GM23338 (cell line): ENCODE data around the gene CTRB1. TPM values are rescaled to one million over a fixed set of nuclear protein-coding genes. Genes with fewer than 3 reads are reported as not detected.
A peak's percentile ranks its signal among the peaks of the same experiment; 100 is the strongest.

Experiments
- ATAC-seq: fragments of 200-7000 bp; cut with Tn5 transposase; 3 replicates; pipeline ENCODE4 v1.9.1; 2020
- DNase-seq: peaks from one replicate; pipeline ENCODE4 v3.0.0-alpha.2; 2015; ENCODE audit warnings: low spot score
- H2AFZ ChIP-seq: fragments of 200-600 bp; sonication (generic); 2 replicates; pipeline ENCODE4 v1.8.0; 2016; ENCODE audit warnings: antibody characterized with exemption, mild to moderate bottlenecking, moderate library complexity
- H3F3A ChIP-seq: fragments of 200-600 bp; sonication (generic); replicated peaks from 2 replicates; pipeline ENCODE4 v1.8.0; 2017; ENCODE audit warnings: antibody characterized with exemption, mixed run types, low read depth
- H3K27ac ChIP-seq: fragments of 200-600 bp; sonication (generic); 2 replicates; pipeline ENCODE4 v1.6.1; 2016; ENCODE audit warnings: low read depth
- H3K27me3 ChIP-seq: fragments of 200-600 bp; sonication (generic); 2 replicates; pipeline ENCODE4 v1.8.0; 2016; ENCODE audit warnings: mild to moderate bottlenecking, mixed run types, moderate library complexity; ENCODE audit not compliant: insufficient read depth
- H3K36me3 ChIP-seq: fragments of 200-600 bp; sonication (generic); 2 replicates; pipeline ENCODE4 v1.8.0; 2016; ENCODE audit warnings: mild to moderate bottlenecking; ENCODE audit not compliant: insufficient read depth
- H3K4me1 ChIP-seq: fragments of 200-600 bp; sonication (generic); 2 replicates; pipeline ENCODE4 v1.8.0; 2016; ENCODE audit warnings: mild to moderate bottlenecking, moderate library complexity; ENCODE audit not compliant: insufficient read depth
- H3K4me2 ChIP-seq: fragments of 200-600 bp; sonication (generic); 2 replicates; pipeline ENCODE4 v1.7.1; 2017; ENCODE audit warnings: mixed run types
- H3K4me3 ChIP-seq: fragments of 200-600 bp; sonication (generic); 2 replicates; pipeline ENCODE4 v1.6.1; 2016; ENCODE audit warnings: mixed run types
- H3K79me2 ChIP-seq: fragments of 200-600 bp; sonication (generic); replicated peaks from 2 replicates; pipeline ENCODE4 v1.8.0; 2017; ENCODE audit warnings: mild to moderate bottlenecking; ENCODE audit not compliant: insufficient read depth
- H3K9me2 ChIP-seq: fragments of 200-600 bp; sonication (generic); 2 replicates; pipeline ENCODE4 v1.8.0; 2017; ENCODE audit not compliant: insufficient read depth
- H4K20me1 ChIP-seq: fragments of 200-600 bp; sonication (generic); replicated peaks from 2 replicates; pipeline ENCODE4 v1.8.0; 2017; ENCODE audit warnings: mild to moderate bottlenecking; ENCODE audit not compliant: insufficient read depth
- H3K27ac Mint-ChIP-seq: 2 replicates; pipeline ENCODE4 v1.8.0; 2020; ENCODE audit warnings: inconsistent platforms, mild to moderate bottlenecking, moderate library complexity, mixed read lengths
- H3K27me3 Mint-ChIP-seq: 3 replicates; pipeline ENCODE4 v1.8.0; 2022; ENCODE audit warnings: low read depth, mild to moderate bottlenecking, moderate library complexity, mixed read lengths, inconsistent platforms; ENCODE audit not compliant: insufficient read depth, poor library complexity
- H3K36me3 Mint-ChIP-seq: 3 replicates; pipeline ENCODE4 v1.8.0; 2021; ENCODE audit warnings: low read depth, mild to moderate bottlenecking, inconsistent platforms, moderate library complexity, mixed read lengths
- H3K4me1 Mint-ChIP-seq: 3 replicates; pipeline ENCODE4 v1.8.0; 2020; ENCODE audit warnings: mild to moderate bottlenecking, inconsistent platforms, mixed read lengths
- H3K4me3 Mint-ChIP-seq: 3 replicates; pipeline ENCODE4 v1.8.0; 2021; ENCODE audit warnings: moderate library complexity, mild to moderate bottlenecking, inconsistent platforms, mixed read lengths
- H3K9me3 Mint-ChIP-seq: 3 replicates; pipeline ENCODE4 v1.8.0; 2020; ENCODE audit warnings: moderate library complexity, mild to moderate bottlenecking, inconsistent platforms, mixed read lengths
- CREB1 ChIP-seq: fragments of 250-450 bp; sonication (Bioruptor Pico); IDR thresholded peaks from 2 replicates; pipeline ENCODE4 v1.5.0; 2020; ENCODE audit warnings: low read depth, mild to moderate bottlenecking, moderate library complexity
- EZH2 ChIP-seq: fragments of 200-600 bp; sonication (generic); IDR thresholded peaks from one replicate; pipeline ENCODE4 v1.8.0; 2017; ENCODE audit warnings: antibody characterized with exemption, mild to moderate bottlenecking, low read depth; ENCODE audit not compliant: unreplicated experiment
- EZH2phosphoT487 ChIP-seq: fragments of 200-600 bp; sonication (generic); IDR thresholded peaks from one replicate; pipeline ENCODE4 v1.8.1; 2018; ENCODE audit warnings: antibody characterized with exemption; ENCODE audit not compliant: unreplicated experiment
- JUNB ChIP-seq: IDR thresholded peaks from one replicate; pipeline ENCODE4 v1.6.1; 2016; ENCODE audit warnings: antibody characterized with exemption; ENCODE audit not compliant: unreplicated experiment
- NANOG ChIP-seq: IDR thresholded peaks from 2 replicates; pipeline ENCODE4 v1.6.1; 2016; ENCODE audit warnings: antibody characterized with exemption, borderline replicate concordance
- POLR2AphosphoS5 ChIP-seq: IDR thresholded peaks from 2 replicates; pipeline ENCODE4 v1.6.1; 2016; ENCODE audit warnings: antibody characterized with exemption, low read depth
- STAT1 ChIP-seq: IDR thresholded peaks from one replicate; pipeline ENCODE4 v1.6.1; 2016; ENCODE audit warnings: antibody characterized with exemption; ENCODE audit not compliant: unreplicated experiment
- ZNF114 ChIP-seq: fragments of 250-450 bp; sonication (Bioruptor Pico); IDR thresholded peaks from 2 replicates; pipeline ENCODE4 v1.5.0; 2020; ENCODE audit warnings: mild to moderate bottlenecking, moderate library complexity
- polyA plus RNA-seq: library from polyadenylated mRNA; unstranded; fragments of >200 nt; fragmentation: Nextera tagmentation; extraction: Ambion mirVana; gene quantifications from 2 replicates; pipeline ENCODE4 v1.2.1, GENCODE V29; 2016
- total RNA-seq: library from RNA; depleted of rRNA; stranded (reverse); fragments of >200 nt; shearing (Covaris generic); gene quantifications from 2 replicates; pipeline ENCODE4 v1.2.3, GENCODE V29; 2014
- TF ChIP-seq, protein P1 (sequence below): IDR thresholded peaks from one replicate; pipeline ENCODE4 v1.6.1; 2018; ENCODE audit warnings: antibody characterized with exemption; ENCODE audit not compliant: unreplicated experiment
- TF ChIP-seq, protein P2 (sequence below): IDR thresholded peaks from 2 replicates; pipeline ENCODE4 v1.6.1; 2016; ENCODE audit warnings: antibody characterized with exemption

Gene CTRB1
- total and polyA plus RNA-seq, 2 experiments from 2014 or later = not detected

DNA sequence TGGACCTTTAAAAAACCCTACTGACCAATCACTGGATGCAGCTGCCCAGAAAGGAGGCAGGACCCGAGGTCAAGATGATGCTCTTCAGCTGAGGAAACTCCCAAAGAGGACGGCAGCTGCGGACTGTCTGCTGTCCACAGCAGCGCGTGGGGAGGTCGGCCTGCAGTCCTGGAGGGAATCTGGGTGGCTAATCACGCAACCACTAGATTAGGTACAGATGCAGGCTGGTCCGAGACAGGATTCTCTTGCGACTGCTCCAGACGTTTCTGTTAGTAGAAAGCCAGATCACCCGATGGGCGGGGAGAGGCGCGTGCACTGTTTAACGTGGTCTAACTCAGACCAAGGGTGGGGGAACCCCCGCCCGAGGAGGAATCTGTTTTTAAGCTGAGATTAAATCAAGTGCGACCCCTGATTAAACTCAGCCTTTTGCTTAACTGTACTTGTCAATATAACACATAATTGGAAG, 20.6 kb upstream of the CTRB1 start (continued):
- TF ChIP-seq JUNB = no peak
- TF ChIP-seq CREB1 (CRISPR knock-in tag) = no peak
- TF ChIP-seq STAT1 = no peak
- TF ChIP-seq, protein P1, sequence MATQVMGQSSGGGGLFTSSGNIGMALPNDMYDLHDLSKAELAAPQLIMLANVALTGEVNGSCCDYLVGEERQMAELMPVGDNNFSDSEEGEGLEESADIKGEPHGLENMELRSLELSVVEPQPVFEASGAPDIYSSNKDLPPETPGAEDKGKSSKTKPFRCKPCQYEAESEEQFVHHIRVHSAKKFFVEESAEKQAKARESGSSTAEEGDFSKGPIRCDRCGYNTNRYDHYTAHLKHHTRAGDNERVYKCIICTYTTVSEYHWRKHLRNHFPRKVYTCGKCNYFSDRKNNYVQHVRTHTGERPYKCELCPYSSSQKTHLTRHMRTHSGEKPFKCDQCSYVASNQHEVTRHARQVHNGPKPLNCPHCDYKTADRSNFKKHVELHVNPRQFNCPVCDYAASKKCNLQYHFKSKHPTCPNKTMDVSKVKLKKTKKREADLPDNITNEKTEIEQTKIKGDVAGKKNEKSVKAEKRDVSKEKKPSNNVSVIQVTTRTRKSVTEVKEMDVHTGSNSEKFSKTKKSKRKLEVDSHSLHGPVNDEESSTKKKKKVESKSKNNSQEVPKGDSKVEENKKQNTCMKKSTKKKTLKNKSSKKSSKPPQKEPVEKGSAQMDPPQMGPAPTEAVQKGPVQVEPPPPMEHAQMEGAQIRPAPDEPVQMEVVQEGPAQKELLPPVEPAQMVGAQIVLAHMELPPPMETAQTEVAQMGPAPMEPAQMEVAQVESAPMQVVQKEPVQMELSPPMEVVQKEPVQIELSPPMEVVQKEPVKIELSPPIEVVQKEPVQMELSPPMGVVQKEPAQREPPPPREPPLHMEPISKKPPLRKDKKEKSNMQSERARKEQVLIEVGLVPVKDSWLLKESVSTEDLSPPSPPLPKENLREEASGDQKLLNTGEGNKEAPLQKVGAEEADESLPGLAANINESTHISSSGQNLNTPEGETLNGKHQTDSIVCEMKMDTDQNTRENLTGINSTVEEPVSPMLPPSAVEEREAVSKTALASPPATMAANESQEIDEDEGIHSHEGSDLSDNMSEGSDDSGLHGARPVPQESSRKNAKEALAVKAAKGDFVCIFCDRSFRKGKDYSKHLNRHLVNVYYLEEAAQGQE = no peak
- TF ChIP-seq NANOG = no peak
- TF ChIP-seq ZNF114 (CRISPR knock-in tag) = no peak
- no peak for TF ChIP-seq EZH2phosphoT487
- no peak for TF ChIP-seq POLR2AphosphoS5

DNA sequence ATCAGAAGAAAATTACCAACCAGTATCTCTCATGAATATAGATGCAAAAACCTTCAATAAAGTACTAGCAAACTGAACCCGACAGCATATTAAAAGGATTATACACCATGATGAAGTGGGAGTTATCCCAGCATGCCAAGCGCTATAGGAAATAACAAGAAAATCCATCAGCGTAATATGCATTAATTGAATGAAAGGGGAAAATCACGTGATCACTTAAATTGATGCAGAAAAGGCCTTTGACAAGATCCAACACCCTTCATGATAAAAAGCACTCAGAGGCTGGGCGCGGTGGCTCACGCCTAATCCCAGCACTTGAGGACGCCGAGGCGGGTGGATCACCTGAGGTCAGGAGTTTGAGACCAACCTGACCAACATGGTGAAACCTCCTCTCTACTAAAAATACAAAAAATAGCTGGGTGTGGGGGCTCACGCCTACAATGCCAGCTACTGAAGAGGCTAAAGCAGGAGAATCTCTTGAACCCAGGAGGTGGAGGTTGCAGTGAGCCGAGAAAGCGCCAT, 16.7 kb upstream of the CTRB1 start:
- no peak for ATAC-seq
- H3K36me3 Mint-ChIP-seq = no peaks in the 10 kb centered on the region
- no peak for DNase-seq
- H3K4me1 Mint-ChIP-seq = peaks cover 19% of the 10 kb centered on the region
- TF ChIP-seq EZH2 = no peak
- TF ChIP-seq CREB1 (CRISPR knock-in tag) = no peak
- TF ChIP-seq, protein P1 = no peak
- TF ChIP-seq POLR2AphosphoS5 = no peak
- TF ChIP-seq NANOG = no peak
- no peak for TF ChIP-seq EZH2phosphoT487
- no peak for TF ChIP-seq JUNB
- TF ChIP-seq, protein P2, sequence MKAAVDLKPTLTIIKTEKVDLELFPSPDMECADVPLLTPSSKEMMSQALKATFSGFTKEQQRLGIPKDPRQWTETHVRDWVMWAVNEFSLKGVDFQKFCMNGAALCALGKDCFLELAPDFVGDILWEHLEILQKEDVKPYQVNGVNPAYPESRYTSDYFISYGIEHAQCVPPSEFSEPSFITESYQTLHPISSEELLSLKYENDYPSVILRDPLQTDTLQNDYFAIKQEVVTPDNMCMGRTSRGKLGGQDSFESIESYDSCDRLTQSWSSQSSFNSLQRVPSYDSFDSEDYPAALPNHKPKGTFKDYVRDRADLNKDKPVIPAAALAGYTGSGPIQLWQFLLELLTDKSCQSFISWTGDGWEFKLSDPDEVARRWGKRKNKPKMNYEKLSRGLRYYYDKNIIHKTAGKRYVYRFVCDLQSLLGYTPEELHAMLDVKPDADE = no peak
- H3K27me3 Mint-ChIP-seq = peaks cover 18% of the 10 kb centered on the region
- H3K27ac Mint-ChIP-seq = no peak overlapping the region
- H3K4me3 Mint-ChIP-seq = no peak overlapping the region
- no peak overlapping the region for H3K4me3 ChIP-seq
- no peaks in the 10 kb centered on the region for H3K9me2 ChIP-seq
- 0 out of 2 replicates have a peak, but pooled peaks cover 7% of the 10 kb centered on the region for H3F3A ChIP-seq
- H3K9me3 Mint-ChIP-seq = no peaks in the 10 kb centered on the region
- no peaks in the 10 kb centered on the region for H3K79me2 ChIP-seq
- peaks cover 8% of the 10 kb centered on the region; the same call in 1 of the 2 replicates for H3K4me1 ChIP-seq
- H3K27me3 ChIP-seq = no peaks in the 10 kb centered on the region
- no peak overlapping the region for H3K27ac ChIP-seq
- no peaks in the 10 kb centered on the region for H3K36me3 ChIP-seq
- H3K4me2 ChIP-seq = no peak overlapping the region
- H4K20me1 ChIP-seq = no peaks in the 10 kb centered on the region
- H2AFZ ChIP-seq = peak overlapping the region; percentile 47; the same call in 1 of the 2 replicates
